Measurements from ENCODE around the gene HSCB.

DNA sequence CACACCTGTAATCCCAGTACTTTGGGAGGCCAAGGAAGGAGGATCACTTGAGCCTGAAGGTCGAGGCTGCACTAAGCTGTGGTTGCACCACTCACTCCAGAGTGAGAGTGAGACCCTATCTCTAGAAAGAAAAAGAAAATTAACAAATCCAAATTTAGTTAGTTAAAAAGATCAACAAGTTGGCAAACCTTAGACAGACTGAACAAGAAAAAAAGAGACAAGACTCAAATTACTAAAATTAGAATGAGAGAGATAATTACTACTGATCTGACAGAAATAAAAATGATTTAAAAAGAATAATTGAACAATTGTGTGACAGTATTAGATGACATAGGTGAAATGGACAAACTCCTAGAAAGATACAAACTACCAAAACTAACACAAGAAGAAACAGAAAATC lies 13.8 kb upstream of the HSCB start:
- TF ChIP-seq, protein P1, sequence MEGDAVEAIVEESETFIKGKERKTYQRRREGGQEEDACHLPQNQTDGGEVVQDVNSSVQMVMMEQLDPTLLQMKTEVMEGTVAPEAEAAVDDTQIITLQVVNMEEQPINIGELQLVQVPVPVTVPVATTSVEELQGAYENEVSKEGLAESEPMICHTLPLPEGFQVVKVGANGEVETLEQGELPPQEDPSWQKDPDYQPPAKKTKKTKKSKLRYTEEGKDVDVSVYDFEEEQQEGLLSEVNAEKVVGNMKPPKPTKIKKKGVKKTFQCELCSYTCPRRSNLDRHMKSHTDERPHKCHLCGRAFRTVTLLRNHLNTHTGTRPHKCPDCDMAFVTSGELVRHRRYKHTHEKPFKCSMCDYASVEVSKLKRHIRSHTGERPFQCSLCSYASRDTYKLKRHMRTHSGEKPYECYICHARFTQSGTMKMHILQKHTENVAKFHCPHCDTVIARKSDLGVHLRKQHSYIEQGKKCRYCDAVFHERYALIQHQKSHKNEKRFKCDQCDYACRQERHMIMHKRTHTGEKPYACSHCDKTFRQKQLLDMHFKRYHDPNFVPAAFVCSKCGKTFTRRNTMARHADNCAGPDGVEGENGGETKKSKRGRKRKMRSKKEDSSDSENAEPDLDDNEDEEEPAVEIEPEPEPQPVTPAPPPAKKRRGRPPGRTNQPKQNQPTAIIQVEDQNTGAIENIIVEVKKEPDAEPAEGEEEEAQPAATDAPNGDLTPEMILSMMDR (IDR thresholded peaks at IDR 0.05) = no peak
- no peak for TF ChIP-seq EZH2 (IDR thresholded peaks at IDR 0.05)
- TF ChIP-seq EZH2phosphoT487 (IDR thresholded peaks at IDR 0.05) = no peak
